HG03460 (cell line): ENCODE results near the gene NAA16.
"Not testable (repeated sequence)": the region's sequence is repeated elsewhere in the genome, so short reads cannot be mapped to it uniquely, and the experiment has no call there.

Source experiments
- ATAC-seq: cut with Tn5 transposase; IDR thresholded peaks from one replicate; pipeline ENCODE4 v1.9.1; 2021; ENCODE audit not compliant: unreplicated experiment

The NAA16 gene

GRCh38 chr13:41352935-41353840 lies 42.1 kb downstream of the NAA16 start:
- no peak for ATAC-seq

GRCh38 chr13:41354416-41354815 lies 43.3 kb downstream of the NAA16 start:
- ATAC-seq = no peak

GRCh38 chr13:41356385-41356648 lies 45.2 kb downstream of the NAA16 start:
- not testable (repeated sequence) for ATAC-seq

GRCh38 chr13:41356786-41357185 lies 45.7 kb downstream of the NAA16 start:
- no peak for ATAC-seq

GRCh38 chr13:41361491-41361890 lies 50.4 kb downstream of the NAA16 start:
- no peak for ATAC-seq

GRCh38 chr13:41364043-41364442 lies 53.0 kb downstream of the NAA16 start:
- ATAC-seq = no peak

- ATAC-seq = no peak
Measured at GRCh38 chr13:41365631-41366030, 54.6 kb downstream of the NAA16 start.

GRCh38 chr13:41370736-41371135 lies 59.7 kb downstream of the NAA16 start:
- no peak for ATAC-seq

GRCh38 chr13:41377446-41377845 lies 66.4 kb downstream of the NAA16 start:
- no peak for ATAC-seq

GRCh38 chr13:41382431-41382830 lies 71.4 kb downstream of the NAA16 start:
- ATAC-seq = no peak

- ATAC-seq = no peak
Measured at GRCh38 chr13:41383386-41383785, 72.3 kb downstream of the NAA16 start.

GRCh38 chr13:41384749-41385503 lies 73.9 kb downstream of the NAA16 start:
- no peak for ATAC-seq

- no peak for ATAC-seq
Measured at GRCh38 chr13:41386211-41386610, 75.1 kb downstream of the NAA16 start.

- no peak for ATAC-seq
Measured at GRCh38 chr13:41387576-41387975, 76.5 kb downstream of the NAA16 start.

- ATAC-seq = no peak
Measured at GRCh38 chr13:41388143-41388881, 77.2 kb downstream of the NAA16 start.

GRCh38 chr13:41389580-41389979 lies 78.5 kb downstream of the NAA16 start:
- no peak for ATAC-seq

- no peak for ATAC-seq
Measured at GRCh38 chr13:41394166-41394565, 83.1 kb downstream of the NAA16 start.

GRCh38 chr13:41398494-41399170 lies 87.6 kb downstream of the NAA16 start:
- ATAC-seq = no peak

- ATAC-seq = no peak
Measured at GRCh38 chr13:41401366-41401765, 90.3 kb downstream of the NAA16 start.

- ATAC-seq = no peak
Measured at GRCh38 chr13:41402691-41403511, 91.8 kb downstream of the NAA16 start.
